B cell (primary cell): Measurements from ENCODE around the gene E2F3. TPM values are rescaled to one million over a fixed set of nuclear protein-coding genes. Genes with fewer than 3 reads are reported as not detected.

Experiments
- ATAC-seq: fragments of 200-7000 bp; cut with Tn5 transposase; one replicate; pipeline ENCODE4 v1.10.0; 2021; ENCODE audit warnings: low read depth, mild to moderate bottlenecking, moderate number of reproducible peaks, moderate library complexity
- CTCF ChIA-PET: fragments of 350-600 bp; sonication (Branson Sonifier 250); formaldehyde crosslinking; loops from one replicate; lab custom pipeline; 2021; ENCODE audit warnings: antibody characterized with exemption, inconsistent platforms; lab: Charles Lee
- POLR2A ChIA-PET: fragments of 350-600 bp; sonication (Branson Sonifier 250); formaldehyde crosslinking; loops from one replicate; lab custom pipeline; 2021; ENCODE audit warnings: antibody characterized with exemption; lab: Charles Lee
- DNase-seq: peaks from one replicate; pipeline ENCODE4 v3.0.0; 2013
- H2AFZ ChIP-seq: 2 replicates; pipeline ENCODE4 v1.6.1; 2012; ENCODE audit warnings: mild to moderate bottlenecking, low read depth, low read length; ENCODE audit not compliant: insufficient read depth, poor library complexity, severe bottlenecking
- H3K27ac ChIP-seq, 2 donors: 1 replicate in 1 of 2; 2 replicates in 1 of 2; pipeline ENCODE4 v1.5.1; 2012 to 2013; ENCODE audit warnings: low read length in 2 of 2, mild to moderate bottlenecking in 2 of 2, moderate library complexity in 1 of 2
- H3K27me3 ChIP-seq, 4 experiments: fragments of 200-600 bp in 1 of 4; sonication (generic) in 1 of 4; replicated peaks in 1 of 4; 1 replicate in 2 of 4; 2 replicates in 2 of 4; pipeline versions ENCODE4 v1.6.1 to v1.7.0; 2013 to 2016; ENCODE audit warnings: low read length in 3 of 4, mild to moderate bottlenecking in 2 of 4, mixed read lengths in 1 of 4, moderate library complexity in 1 of 4; ENCODE audit not compliant: insufficient read depth in 4 of 4, control insufficient read depth in 3 of 4; ENCODE audit errors: control extremely low read depth in 1 of 4
- H3K36me3 ChIP-seq, 2 experiments: replicated peaks in 1 of 2; 1 replicate in 1 of 2; 2 replicates in 1 of 2; pipeline versions ENCODE4 v1.6.1 to v1.7.1; 2013; ENCODE audit warnings: low read length in 1 of 2; ENCODE audit not compliant: insufficient read depth in 2 of 2, control insufficient read depth in 1 of 2; ENCODE audit errors: control extremely low read depth in 1 of 2, extremely low read depth in 1 of 2
- H3K4me1 ChIP-seq, 2 donors: fragments of 200-600 bp in 1 of 2; sonication (generic) in 1 of 2; 1 replicate in 1 of 2; 2 replicates in 1 of 2; pipeline versions ENCODE4 v1.5.1 to v1.6.1; 2013 to 2017; ENCODE audit warnings: low read length in 2 of 2; ENCODE audit not compliant: control insufficient read depth in 2 of 2, insufficient read depth in 2 of 2
- H3K4me2 ChIP-seq: replicated peaks from 2 replicates; pipeline ENCODE3; 2012; ENCODE audit warnings: mild to moderate bottlenecking, low read depth, low read length; ENCODE audit not compliant: poor library complexity, severe bottlenecking
- H3K4me3 ChIP-seq, 5 experiments: fragments of 200-600 bp in 1 of 5; sonication (generic) in 1 of 5; 1 replicate in 3 of 5; 2 replicates in 2 of 5; pipeline versions ENCODE4 v1.5.1 to v1.7.0; 2011 to 2016; ENCODE audit warnings: low read length in 4 of 5, mild to moderate bottlenecking in 4 of 5, low read depth in 2 of 5, control low read depth in 1 of 5, moderate library complexity in 1 of 5; ENCODE audit not compliant: insufficient read depth in 1 of 5; ENCODE audit errors: control extremely low read depth in 1 of 5, extremely low read depth in 1 of 5
- H3K79me2 ChIP-seq: fragments of 200-600 bp; sonication (generic); one replicate; pipeline ENCODE4 v1.6.0; 2016; ENCODE audit warnings: low read length; ENCODE audit not compliant: control insufficient read depth, insufficient read depth
- H3K9ac ChIP-seq: fragments of 200-600 bp; sonication (generic); 2 replicates; pipeline ENCODE4 v1.6.1; 2017; ENCODE audit warnings: mild to moderate bottlenecking, low read length, moderate library complexity
- H3K9me3 ChIP-seq, 3 donors: one replicate each; pipeline versions ENCODE4 v1.6.1 to v1.7.1; 2013; ENCODE audit warnings: low read length in 2 of 3; ENCODE audit not compliant: control insufficient read depth in 2 of 3, insufficient read depth in 1 of 3; ENCODE audit errors: control extremely low read depth in 1 of 3
- H4K20me1 ChIP-seq: 2 replicates; pipeline ENCODE4 v1.6.0; 2012; ENCODE audit warnings: mild to moderate bottlenecking, low read length; ENCODE audit not compliant: insufficient read depth, control insufficient read depth, poor library complexity, severe bottlenecking
- H3K27ac Mint-ChIP-seq: one replicate; pipeline ENCODE4 v1.8.0; 2021; ENCODE audit warnings: mixed read lengths
- H3K27me3 Mint-ChIP-seq: one replicate; pipeline ENCODE4 v1.8.0; 2021; ENCODE audit warnings: mixed read lengths
- H3K4me1 Mint-ChIP-seq: one replicate; pipeline ENCODE4 v1.8.0; 2021; ENCODE audit warnings: mixed read lengths
- H3K4me3 Mint-ChIP-seq: one replicate; pipeline ENCODE4 v1.8.0; 2021; ENCODE audit warnings: mixed read lengths
- H3K9me3 Mint-ChIP-seq: one replicate; pipeline ENCODE4 v1.8.0; 2022; ENCODE audit warnings: mixed read lengths; ENCODE audit not compliant: insufficient read depth
- CTCF ChIP-seq: fragments of 200-600 bp; IDR thresholded peaks from one replicate; pipeline ENCODE4 v1.8.0; 2022; ENCODE audit warnings: antibody characterized with exemption, mild to moderate bottlenecking
- EZH2 ChIP-seq: IDR thresholded peaks from 2 replicates; pipeline ENCODE4 v1.6.1; 2012; ENCODE audit warnings: borderline replicate concordance, low read depth, mild to moderate bottlenecking, moderate library complexity, low read length; ENCODE audit not compliant: insufficient read depth, poor library complexity, severe bottlenecking
- WGBS: methylation state at CpG from one replicate; pipeline ENCODE4 v1.1.5; 2013; ENCODE audit warnings: missing lambda C conversion rate; ENCODE audit not compliant: insufficient coverage; 5-methylcytosine and 5-hydroxymethylcytosine counted together
- intact Hi-C: fragments of 100-400 bp; cut with micrococcal nuclease; formaldehyde crosslinking; loops from one replicate; pipeline ENCODE4 v1.10.0; 2022
- polyA plus RNA-seq: library from polyadenylated mRNA; depleted of rRNA; stranded (reverse); fragments of >200 nt; gene quantifications from 2 replicates; pipeline ENCODE4 v1.2.3, GENCODE V29; 2012
- total RNA-seq, 2 donors: library from RNA; stranded (reverse); fragments of 120-200 nt in 1 of 2; gene quantifications; 1 replicate in 1 of 2; 2 replicates in 1 of 2; pipeline versions ENCODE4 v1.2.3 to v1.2.4, GENCODE V29; 2013 to 2022

Gene E2F3
- total and polyA plus RNA-seq, 2 donors (not counting 1 experiment from before 2014, with no cell fraction given): 2.2 to 8.3 TPM

- Histone ChIP-seq H3K36me3 (no peaks in the 10 kb centered on the region), H3K27ac (no peak overlapping the region), H3K9me3 (no peaks in the 10 kb centered on the region), H2AFZ (no peak overlapping the region), H3K4me3 (no peak overlapping the region), H3K4me1 (peaks cover 12 to 14% of the 10 kb centered on the region in 2 donors), H3K27me3 (peaks cover 0 to 6% (median under 1%) of the 10 kb centered on the region in 4 experiments), H3K9ac (no peak overlapping the region), H3K79me2 (no peaks in the 10 kb centered on the region), H4K20me1 (no peaks in the 10 kb centered on the region), H3K4me2 (no peak overlapping the region)
- no peak for TF ChIP-seq EZH2
- no peak for TF ChIP-seq CTCF
- H3K4me3 Mint-ChIP-seq: no peak overlapping the region
- intact Hi-C loops: no loop called here
- no peak overlapping the region for H3K27ac Mint-ChIP-seq
- ATAC-seq: no peak
- 96% methylated on average over 3 of the region's 4 CpGs for WGBS
- H3K4me1 Mint-ChIP-seq: peaks cover 9% of the 10 kb centered on the region
- DNase-seq: no peak
- H3K9me3 Mint-ChIP-seq: no peaks in the 10 kb centered on the region
- H3K27me3 Mint-ChIP-seq: peaks cover 21% of the 10 kb centered on the region
- CTCF ChIA-PET: no interaction called here
- POLR2A ChIA-PET: no interaction called here
Observed at GRCh38 chr6:20370801-20371200, 30.9 kb upstream of the E2F3 start.

GRCh38 chr6:20375436-20375835 is 26.2 kb upstream of the E2F3 start:
- ATAC-seq: no peak
- H3K79me2 ChIP-seq: no peaks in the 10 kb centered on the region
- no peaks in the 10 kb centered on the region for H3K36me3 ChIP-seq
- Mint-ChIP-seq H3K27ac (no peak overlapping the region), H3K4me3 (no peak overlapping the region), H3K27me3 (peaks cover 12% of the 10 kb centered on the region), H3K4me1 (peaks cover 13% of the 10 kb centered on the region), H3K9me3 (no peaks in the 10 kb centered on the region)
- ChIA-PET POLR2A (interaction anchor here (1.0 kb wide), 1 partner anchor 24 kb away, joined by 3 read pairs; no protein-coding TSS in a partner anchor), CTCF (interaction anchor here (0.8 to 0.9 kb wide), 2 partner anchors 9 to 152 kb away, joined by 3 read pairs; no protein-coding TSS in a partner anchor)
- no peaks in the 10 kb centered on the region for H3K9me3 ChIP-seq
- intact Hi-C loops: no loop called here
- H3K27me3 ChIP-seq: peaks cover 0 to 4% (median 0%) of the 10 kb centered on the region in 4 experiments
- H3K9ac ChIP-seq: no peak overlapping the region
- no peak overlapping the region for H3K4me3 ChIP-seq
- no peak for DNase-seq
- WGBS: no CpG with 5 or more reads among the region's 3 CpGs
- H4K20me1 ChIP-seq: no peaks in the 10 kb centered on the region
- H2AFZ ChIP-seq: no peak overlapping the region
- H3K27ac ChIP-seq: no peak overlapping the region
- H3K4me2 ChIP-seq: no peak overlapping the region
- TF ChIP-seq CTCF (no peak), EZH2 (no peak)
- peaks cover 8 to 10% of the 10 kb centered on the region in 2 donors for H3K4me1 ChIP-seq
